K562 (cell line): Measurements from ENCODE around the gene PCNX3. TPM values are rescaled to one million over a fixed set of nuclear protein-coding genes. Genes with fewer than 3 reads are reported as not detected.

ENCODE experiments used
- BRF1 ChIP-seq: IDR thresholded peaks from 3 replicates; pipeline ENCODE4 v1.6.1; 2011; ENCODE audit warnings: borderline replicate concordance, mild to moderate bottlenecking; ENCODE audit not compliant: insufficient read length; ENCODE audit errors: extremely low read depth
- CREB5 ChIP-seq: fragments of 250-450 bp; sonication (Bioruptor Pico); IDR thresholded peaks from 2 replicates; pipeline ENCODE4 v1.5.0; 2020; ENCODE audit warnings: mild to moderate bottlenecking
- ESRRB ChIP-seq: fragments of 250-450 bp; sonication (Bioruptor Pico); IDR thresholded peaks from 2 replicates; pipeline ENCODE4 v1.5.0; 2020; ENCODE audit warnings: mild to moderate bottlenecking, moderate library complexity, borderline replicate concordance
- JUN ChIP-seq, 2 experiments: sonication (generic) in 1 of 2; formaldehyde crosslinking in 1 of 2; IDR thresholded peaks; 2 replicates each; pipeline versions ENCODE4 v1.6.1 to v1.8.0; 2012 to 2022; ENCODE audit warnings: borderline replicate concordance in 2 of 2, mild to moderate bottlenecking in 2 of 2, improper control_type of control experiment in 1 of 2, low read depth in 1 of 2, low read length in 1 of 2, missing genetic modification reagents in 1 of 2
- PBX2 ChIP-seq, 2 experiments: IDR thresholded peaks in 1 of 2; conservative IDR thresholded peaks in 1 of 2; 2 replicates each; pipeline ENCODE4 v1.6.1; 2016; ENCODE audit warnings: low read depth in 2 of 2, mild to moderate bottlenecking in 1 of 2, missing compliant biosample characterization in 1 of 2, missing genetic modification characterization in 1 of 2, moderate library complexity in 1 of 2
- POLR2AphosphoS5 ChIP-seq: IDR thresholded peaks from 2 replicates; pipeline ENCODE4 v1.6.1; 2011; ENCODE audit warnings: mild to moderate bottlenecking, low read depth, low read length, moderate library complexity; ENCODE audit not compliant: control insufficient read depth, insufficient read depth
- POLR2H ChIP-seq: IDR thresholded peaks from 2 replicates; pipeline ENCODE4 v1.6.1; 2016; ENCODE audit warnings: missing genetic modification characterization, low read depth, mild to moderate bottlenecking, control low read depth, missing compliant biosample characterization, moderate library complexity
- SNAPC5 ChIP-seq: fragments of 250-450 bp; sonication (Bioruptor Pico); IDR thresholded peaks from 2 replicates; pipeline ENCODE4 v1.8.0; 2021; ENCODE audit warnings: moderate library complexity, mild to moderate bottlenecking, inconsistent platforms
- ZBTB12 ChIP-seq: fragments of 250-450 bp; sonication (Bioruptor Pico); IDR thresholded peaks from 2 replicates; pipeline ENCODE4 v1.4.0; 2020
- ZBTB33 ChIP-seq: sonication (generic); formaldehyde crosslinking; IDR thresholded peaks from 2 replicates; pipeline ENCODE4 v1.8.1; 2023; ENCODE audit warnings: mild to moderate bottlenecking, missing genetic modification reagents
- ZBTB34 ChIP-seq: fragments of 250-450 bp; sonication (Bioruptor Pico); IDR thresholded peaks from 2 replicates; pipeline ENCODE4 v1.8.0; 2021; ENCODE audit warnings: mild to moderate bottlenecking, moderate library complexity
- ZNF165 ChIP-seq: fragments of 250-450 bp; sonication (Bioruptor Pico); IDR thresholded peaks from 2 replicates; pipeline ENCODE4 v1.4.0; 2020; ENCODE audit warnings: borderline replicate concordance
- polyA plus RNA-seq, 8 experiments: library from polyadenylated mRNA; depleted of rRNA in 4 of 8; stranded (reverse) in 5 of 8; unstranded in 3 of 8; fragments of >200 nt; fragmentation: Nextera tagmentation in 2 of 8; fragmentation: Illumina TruSeq in 1 of 8; extraction: Ambion mirVana in 2 of 8; extraction: Trizol in 1 of 8; gene quantifications; 2 replicates each; pipeline versions ENCODE4 v1.2.1 to v1.2.3, GENCODE V29; 2011 to 2014; ENCODE audit warnings: inconsistent platforms in 1 of 8, missing spikeins in 1 of 8
- total RNA-seq, 7 experiments: library from RNA; depleted of rRNA in 6 of 7; stranded (reverse); fragments of >200 nt in 6 of 7; fragmentation: Illumina TruSeq in 2 of 7; extraction: Trizol in 2 of 7; gene quantifications; 2 replicates each; pipeline versions ENCODE4 v1.2.1 to v1.2.3, GENCODE V29; 2011 to 2021; ENCODE audit warnings: low replicate concordance in 1 of 7

PCNX3 gene
- total and polyA plus RNA-seq, 9 of the 15 experiments (the other 6 are each of a cell fraction or from before 2014, with no cell fraction given): 0.11 to 47.8 (median 12.8) TPM

- TF ChIP-seq CREB5 (CRISPR knock-in tag): no peak
- no peak for TF ChIP-seq ZBTB12 (CRISPR knock-in tag)
- TF ChIP-seq SNAPC5 (CRISPR knock-in tag): no peak
- peak; percentile 73; the same call in 1 of the 2 replicates for TF ChIP-seq POLR2AphosphoS5
- peak; percentile 92 for TF ChIP-seq ZBTB33 (CRISPR knock-in tag)
- TF ChIP-seq ESRRB (CRISPR knock-in tag): no peak
- no peak for TF ChIP-seq ZBTB34
- TF ChIP-seq POLR2H (tag): no peak
- no peak for TF ChIP-seq PBX2 (CRISPR knock-in tag; IDR thresholded peaks at IDR 0.05; ENCODE audit: low read depth)
- no peak for TF ChIP-seq PBX2 (tag; conservative IDR thresholded peaks at IDR 0.05; ENCODE audit: low read depth)
- no peak for TF ChIP-seq JUN (IDR thresholded peaks at IDR 0.05; ENCODE audit: borderline replicate concordance, low read depth, low read length)
- no peak for TF ChIP-seq JUN (CRISPR knock-in tag; IDR thresholded peaks at IDR 0.05; ENCODE audit: borderline replicate concordance)
- no peak for TF ChIP-seq BRF1
- TF ChIP-seq ZNF165: no peak
Observed at GRCh38 chr11:65636108-65637031, 20.8 kb downstream of the PCNX3 start (continued).
